Keratinocyte (primary cell): ENCODE results near the gene BRD1. TPM values are rescaled to one million over a fixed set of nuclear protein-coding genes. Genes with fewer than 3 reads are reported as not detected.

Source experiments
- DNase-seq: peaks from one replicate; pipeline ENCODE4 v3.0.0-alpha.2; 2011; ENCODE audit warnings: low read depth, missing footprints, low spot score
- FAIRE-seq: peaks from 2 replicates; lab custom pipeline; 2011; peaks lifted over from hg19 to GRCh38; lab: Jason Lieb, UNC
- H2AFZ ChIP-seq: 2 replicates; pipeline ENCODE4 v1.6.0; 2012; ENCODE audit warnings: low read length, control low read depth, inconsistent platforms; ENCODE audit not compliant: control insufficient read depth
- H3K27ac ChIP-seq: 2 replicates; pipeline ENCODE4 v1.5.1; 2011; ENCODE audit warnings: low read length; ENCODE audit not compliant: control insufficient read depth, insufficient read depth
- H3K27me3 ChIP-seq: 3 replicates; pipeline ENCODE4 v1.6.0; 2011; ENCODE audit warnings: low read length; ENCODE audit not compliant: control insufficient read depth, insufficient read depth; ENCODE audit errors: extremely low read depth
- H3K36me3 ChIP-seq, 2 experiments: 2 replicates in 1 of 2; 3 replicates in 1 of 2; pipeline ENCODE4 v1.5.1; 2011; ENCODE audit warnings: low read length in 2 of 2, mild to moderate bottlenecking in 1 of 2; ENCODE audit not compliant: control insufficient read depth in 2 of 2, insufficient read depth in 2 of 2; ENCODE audit errors: extremely low read depth in 1 of 2
- H3K4me1 ChIP-seq: 3 replicates; pipeline ENCODE4 v1.5.1; 2011; ENCODE audit warnings: low read length; ENCODE audit not compliant: control insufficient read depth, insufficient read depth; ENCODE audit errors: extremely low read depth
- H3K4me2 ChIP-seq: 3 replicates; pipeline ENCODE4 v1.6.0; 2011; ENCODE audit warnings: low read depth, low read length; ENCODE audit not compliant: control insufficient read depth, insufficient read depth; ENCODE audit errors: extremely low read depth
- H3K4me3 ChIP-seq, 3 experiments: fragments of 200-600 bp in 1 of 3; sonication (generic) in 1 of 3; 2 replicates in 2 of 3; 3 replicates in 1 of 3; pipeline ENCODE4 v1.5.1; 2011 to 2016; ENCODE audit warnings: low read length in 3 of 3, mild to moderate bottlenecking in 3 of 3, control low read depth in 2 of 3, inconsistent platforms in 1 of 3, low read depth in 1 of 3, mixed read lengths in 1 of 3, mixed run types in 1 of 3, moderate library complexity in 1 of 3; ENCODE audit not compliant: control insufficient read depth in 2 of 3, insufficient read depth in 2 of 3; ENCODE audit errors: extremely low read depth in 1 of 3
- H3K79me2 ChIP-seq: 2 replicates; pipeline ENCODE4 v1.6.0; 2012; ENCODE audit warnings: low read length; ENCODE audit not compliant: control insufficient read depth, insufficient read depth
- H3K9ac ChIP-seq: 3 replicates; pipeline ENCODE4 v1.6.0; 2011; ENCODE audit warnings: low read length; ENCODE audit not compliant: control insufficient read depth, insufficient read depth; ENCODE audit errors: extremely low read depth
- H3K9me1 ChIP-seq: 3 replicates; pipeline ENCODE4 v1.6.0; 2011; ENCODE audit warnings: low read length; ENCODE audit not compliant: control insufficient read depth, insufficient read depth; ENCODE audit errors: extremely low read depth
- H3K9me3 ChIP-seq: 2 replicates; pipeline ENCODE4 v1.5.1; 2012; ENCODE audit warnings: low read depth, low read length; ENCODE audit not compliant: control insufficient read depth
- H4K20me1 ChIP-seq: 3 replicates; pipeline ENCODE4 v1.6.0; 2011; ENCODE audit warnings: low read length; ENCODE audit not compliant: control insufficient read depth, insufficient read depth; ENCODE audit errors: extremely low read depth
- CTCF ChIP-seq, 3 experiments: IDR thresholded peaks in 1 of 3; conservative IDR thresholded peaks in 1 of 3; optimal IDR thresholded peaks in 1 of 3; 2 replicates in 2 of 3; 3 replicates in 1 of 3; pipeline versions ENCODE3 to v1.5.1; 2011; ENCODE audit warnings: low read length in 3 of 3, mild to moderate bottlenecking in 3 of 3, moderate library complexity in 2 of 3, control low read depth in 1 of 3, inconsistent platforms in 1 of 3; ENCODE audit not compliant: insufficient read depth in 2 of 3; ENCODE audit errors: extremely low read depth in 1 of 3
- EZH2 ChIP-seq: IDR thresholded peaks from one replicate; pipeline ENCODE4 v1.6.1; 2012; ENCODE audit warnings: inconsistent platforms, mild to moderate bottlenecking, low read length, moderate library complexity
- dilution Hi-C: fragments of 300-500 bp; cut with MboI; formaldehyde crosslinking; loops from one replicate; pipeline ENCODE4 v1.7.0; 2020; ENCODE audit warnings: low sequenced_read_pairs; ENCODE audit not compliant: extremely low pct_ligation_motif_present
- polyA plus RNA-seq, 5 experiments: library from polyadenylated mRNA; depleted of rRNA in 3 of 5; stranded (reverse) in 3 of 5; stranded (forward) in 1 of 5; unstranded in 1 of 5; fragments of >200 nt; gene quantifications; 1 replicate in 1 of 5; 2 replicates in 3 of 5; 3 replicates in 1 of 5; pipeline versions ENCODE4 v1.2.1 to v1.2.3, GENCODE V29; 2011 to 2012; ENCODE audit warnings: missing spikeins in 2 of 5, low read depth in 1 of 5, low replicate concordance in 1 of 5

BRD1 gene
- polyA plus RNA-seq, 1 donor (not counting 4 experiments of a cell fraction or from before 2014, with no cell fraction given), result 4.3 TPM

- Histone ChIP-seq H4K20me1 (peaks cover 28% of the 10 kb centered on the region), H2AFZ (no peak overlapping the region), H3K27ac (no peak overlapping the region), H3K79me2 (peaks cover 35% of the 10 kb centered on the region), H3K4me2 (no peak overlapping the region), H3K36me3 (peaks cover 8 to 9% of the 10 kb centered on the region in 2 experiments), H3K9me3 (no peaks in the 10 kb centered on the region), H3K27me3 (no peaks in the 10 kb centered on the region), H3K9me1 (peaks cover 6% of the 10 kb centered on the region), H3K4me3 (no peak overlapping the region), H3K4me1 (peaks cover 24% of the 10 kb centered on the region), H3K9ac (no peak overlapping the region)
- no peak for TF ChIP-seq CTCF (optimal IDR thresholded peaks at IDR 0.05 in 1 of 3, IDR thresholded peaks at IDR 0.05 in 1 of 3, conservative IDR thresholded peaks at IDR 0.05 in 1 of 3; ENCODE audit: extremely low read depth in 1 of 3, insufficient read depth in 2 of 3, low read length in 3 of 3)
- TF ChIP-seq EZH2, result no peak
- no peak for DNase-seq
- no peak for FAIRE-seq
- dilution Hi-C loops, result no loop called here
Observed at GRCh38 chr22:49828599-49828965, 909 bp upstream of the BRD1 start.

GRCh38 chr22:49827271-49827852 is 311 bp downstream of the BRD1 start:
- no peak overlapping the region for H2AFZ ChIP-seq
- H3K9me1 ChIP-seq, result peaks cover 6% of the 10 kb centered on the region
- DNase-seq (no peak), FAIRE-seq (no peak)
- no peaks in the 10 kb centered on the region for H3K27me3 ChIP-seq
- dilution Hi-C loops, result no loop called here
- peak overlapping the region; percentile 84 for H3K27ac ChIP-seq
- peak overlapping the region; percentile 92 for H3K9ac ChIP-seq
- peaks cover 19% of the 10 kb centered on the region for H3K4me1 ChIP-seq
- TF ChIP-seq EZH2 (no peak), CTCF (optimal IDR thresholded peaks at IDR 0.05 in 1 of 3, IDR thresholded peaks at IDR 0.05 in 1 of 3, conservative IDR thresholded peaks at IDR 0.05 in 1 of 3; ENCODE audit: extremely low read depth in 1 of 3, insufficient read depth in 2 of 3, low read length in 3 of 3) (no peak)
- peak overlapping the region; percentile 81 to 94 (median 89) for H3K4me3 ChIP-seq
- peaks cover 31% of the 10 kb centered on the region for H4K20me1 ChIP-seq
- H3K4me2 ChIP-seq, result no peak overlapping the region
- H3K36me3 ChIP-seq, result peaks cover 17 to 21% of the 10 kb centered on the region in 2 experiments
- peaks cover 47% of the 10 kb centered on the region for H3K79me2 ChIP-seq
- no peaks in the 10 kb centered on the region for H3K9me3 ChIP-seq
